Inflammatory macrophage (primary cell): ENCODE results near the gene SNX6.
A peak's percentile ranks its signal among the peaks of the same experiment; 100 is the strongest.
"Not testable (repeated sequence)": the region's sequence is repeated elsewhere in the genome, so short reads cannot be mapped to it uniquely, and the experiment has no call there.

ENCODE experiments used
- DNase-seq, 2 donors: peaks; one replicate each; pipeline ENCODE4 v3.0.0-alpha.2; 2020 to 2022
- total RNA-seq, 18 experiments: gene quantifications; one replicate each; lab custom pipeline; 2026; ENCODE audit warnings: mixed read lengths in 6 of 18, inconsistent platforms in 2 of 18; lab: John Stamatoyannopoulos, UW

The SNX6 gene
- total RNA-seq: 111 to 207 (median 144) reads per million in 18 experiments

DNA sequence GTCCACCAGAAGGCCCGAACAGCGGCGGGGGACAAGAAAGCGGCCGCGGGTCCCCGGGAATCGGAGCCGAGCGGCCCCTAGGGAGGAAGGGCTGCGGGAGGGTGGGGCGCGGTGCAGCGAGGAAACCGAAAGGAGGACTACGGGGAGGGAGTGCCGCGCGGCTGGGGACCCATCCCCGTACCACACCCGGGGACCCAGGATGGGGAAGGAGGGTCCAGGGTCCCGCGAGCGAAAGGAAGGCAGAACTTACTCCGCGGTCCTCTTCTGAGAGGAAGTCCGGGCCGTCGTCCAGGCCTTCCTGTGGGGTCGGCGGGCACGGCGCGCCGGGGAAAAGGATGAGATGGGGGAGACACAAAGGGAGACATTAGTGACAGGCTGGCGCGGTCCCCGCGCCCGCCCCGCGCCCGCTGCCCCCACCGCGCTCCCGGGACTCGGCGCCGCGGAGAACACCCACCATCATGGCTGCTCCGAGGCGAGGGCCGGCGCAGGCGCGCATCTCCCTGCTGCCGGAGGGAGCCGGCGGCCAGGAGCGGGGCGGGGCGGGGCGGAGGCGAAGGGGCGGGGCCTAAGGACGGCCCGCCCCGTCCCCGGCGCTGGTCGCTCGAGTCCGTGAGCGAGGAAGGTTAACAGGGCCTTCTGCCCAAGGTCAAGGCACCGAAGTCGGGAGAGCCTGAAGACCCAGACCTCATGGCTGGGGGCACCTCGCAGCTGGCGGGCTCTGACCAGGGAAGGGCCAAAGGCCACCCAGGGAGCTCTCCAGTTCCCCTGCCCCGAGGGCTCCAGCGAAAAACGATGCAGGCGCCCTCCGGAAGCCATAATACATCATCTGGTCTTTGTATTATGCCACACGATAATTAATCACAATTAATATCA, at the start of gene SNX6:
Gene SNX6 (minus strand): TSS at position 492 of the 873 bp plus-strand sequence. CDS start 32 bp downstream, at position 460.
- peak; percentile 78 to 88 for DNase-seq

DNA sequence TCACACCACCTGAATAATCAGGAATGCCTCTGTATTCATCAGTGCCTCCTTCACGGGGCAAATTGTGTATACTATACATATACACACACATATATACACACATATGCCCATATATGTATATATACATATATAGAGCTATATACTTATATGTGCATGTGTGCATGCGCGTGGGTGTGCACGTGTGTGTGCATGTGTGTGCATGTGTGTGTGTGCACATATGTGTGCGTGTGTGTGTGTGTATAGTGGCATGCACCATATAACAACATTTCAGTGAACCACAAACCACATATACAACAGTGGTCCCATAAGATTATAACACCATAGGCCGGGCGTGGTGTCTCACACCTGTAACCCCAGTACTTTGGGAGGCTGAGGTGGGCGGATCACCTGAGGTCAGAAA, 48.8 kb upstream of the SNX6 start:
- DNase-seq: no peak

DNA sequence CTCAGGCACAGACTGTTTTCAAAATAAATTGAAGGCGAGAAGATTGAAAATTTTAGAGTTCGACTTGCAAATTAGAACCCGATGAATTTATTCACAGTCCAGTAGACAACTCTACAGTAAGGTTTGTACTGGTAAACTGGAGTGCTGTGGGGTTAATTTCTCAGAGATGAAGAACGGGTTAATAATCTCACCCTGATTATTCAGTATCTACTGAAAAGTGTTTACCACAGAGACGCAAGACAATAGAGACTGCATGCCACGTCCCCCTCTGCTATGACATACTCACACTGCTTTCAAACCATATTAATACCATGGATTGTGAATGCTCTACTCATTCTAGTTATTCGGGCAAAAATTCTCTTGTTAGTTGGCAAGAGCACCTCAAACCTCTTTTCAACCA, 48.4 kb upstream of the SNX6 start:
- no peak for DNase-seq

DNA sequence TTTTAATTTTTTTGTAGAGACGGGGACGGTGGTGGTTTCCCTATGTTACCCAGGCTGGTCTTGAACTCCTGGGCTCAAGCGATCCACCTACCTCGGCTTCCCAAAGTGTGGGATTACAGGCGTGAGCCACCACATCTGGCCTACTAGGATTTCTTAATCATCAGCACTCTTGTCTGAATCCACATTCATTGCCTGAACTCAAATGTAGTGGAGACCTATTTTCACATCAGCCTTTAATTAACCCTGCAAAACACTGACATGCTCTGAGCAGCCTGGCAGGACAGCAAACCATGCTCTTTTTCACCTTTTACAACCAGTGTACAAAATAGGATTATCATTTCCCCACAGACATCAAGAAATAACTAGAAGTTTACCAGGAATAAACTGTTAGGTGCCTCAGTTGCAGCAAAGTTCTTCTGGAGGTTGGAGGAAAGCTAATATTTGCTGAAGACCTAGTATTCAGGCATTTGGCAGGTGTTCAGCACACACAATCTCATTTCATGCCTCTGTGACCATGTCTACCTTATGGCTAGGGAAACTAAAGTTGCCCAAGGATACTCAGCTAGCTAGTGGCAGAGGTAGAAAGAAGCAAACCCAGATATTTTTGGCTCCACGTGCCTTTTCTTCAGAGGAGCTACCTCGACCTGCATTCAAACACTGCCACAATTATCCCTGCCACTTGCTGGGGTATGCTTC, 46.7 kb upstream of the SNX6 start:
- no peak for DNase-seq

DNA sequence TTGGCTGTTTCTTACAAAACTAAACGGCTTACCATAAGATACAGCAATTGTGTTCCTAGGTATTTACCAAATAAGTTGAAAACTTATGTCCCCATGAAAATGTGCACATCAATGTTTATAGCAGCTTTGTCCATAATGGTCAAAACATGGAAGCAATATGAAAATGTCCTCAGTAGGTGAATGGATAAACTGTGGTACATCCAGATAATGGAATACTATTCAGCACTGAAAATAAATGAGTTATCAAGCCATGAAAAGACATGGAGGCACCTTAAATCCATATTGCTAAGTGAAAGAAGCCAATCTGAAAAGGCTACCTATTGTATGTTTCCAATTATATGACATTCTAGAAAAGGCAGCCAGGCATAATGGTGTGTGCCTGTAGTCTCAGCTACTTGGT, 43.8 kb upstream of the SNX6 start:
- no peak for DNase-seq

DNA sequence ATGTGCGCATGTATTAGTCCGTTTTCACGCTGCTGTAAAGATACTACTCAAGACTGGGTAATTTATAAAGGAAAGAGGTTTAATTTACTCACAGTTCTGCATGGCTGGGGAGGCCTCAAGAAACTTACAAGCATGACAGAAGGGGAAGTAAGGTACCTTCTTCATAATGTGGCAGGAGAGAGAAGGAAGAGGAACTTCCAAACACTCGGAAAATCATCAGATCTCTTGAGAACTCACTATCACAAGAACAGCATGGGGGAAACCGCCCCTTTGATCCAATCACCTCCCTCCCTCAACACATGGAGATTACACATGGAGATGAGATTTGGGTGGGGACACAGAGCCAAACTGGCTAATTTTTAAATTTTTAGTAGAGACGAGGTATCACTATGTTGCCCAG, 41.8 kb upstream of the SNX6 start:
- peak; percentile 7 to 48 for DNase-seq

DNA sequence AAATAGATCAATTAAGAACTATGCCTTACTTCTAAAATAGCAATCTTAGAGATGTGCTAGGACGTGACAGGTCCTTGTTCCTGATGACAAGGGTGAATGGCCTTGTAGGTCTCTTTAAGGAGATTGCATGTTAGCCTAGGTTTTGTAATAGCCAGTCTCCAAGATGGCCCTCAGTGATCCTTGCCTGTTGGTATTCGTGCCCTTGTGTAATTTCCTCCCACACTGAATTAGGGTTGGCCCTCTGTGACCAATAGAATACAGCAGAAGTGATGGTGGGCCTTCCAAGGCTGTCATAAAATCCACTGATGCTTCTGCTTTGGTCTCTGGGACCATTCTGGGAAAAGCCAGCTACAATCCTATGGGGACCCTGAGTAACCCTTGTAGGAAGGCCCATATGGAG, 38.2 kb upstream of the SNX6 start:
- peak; percentile 67 to 79 for DNase-seq

DNA sequence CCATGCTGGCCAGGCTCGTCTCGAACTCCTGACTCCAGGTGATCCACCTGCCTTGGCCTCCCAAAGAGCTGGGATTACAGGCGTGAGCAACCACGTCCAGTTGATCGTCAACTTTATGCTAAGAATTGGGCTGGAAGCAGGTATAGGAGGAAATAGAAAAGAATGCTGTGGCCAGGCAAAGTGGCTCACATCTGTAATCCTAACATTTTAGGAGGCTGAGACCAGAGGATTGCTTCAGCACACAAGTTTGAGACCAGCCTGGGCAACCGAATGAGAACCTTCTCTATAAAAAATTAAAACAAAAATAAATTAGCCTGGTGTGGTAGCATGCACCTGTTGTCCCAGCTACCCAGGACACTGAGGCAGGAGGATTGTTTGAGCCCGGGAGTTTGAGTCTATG, 37.1 kb upstream of the SNX6 start:
- no peak for DNase-seq

DNA sequence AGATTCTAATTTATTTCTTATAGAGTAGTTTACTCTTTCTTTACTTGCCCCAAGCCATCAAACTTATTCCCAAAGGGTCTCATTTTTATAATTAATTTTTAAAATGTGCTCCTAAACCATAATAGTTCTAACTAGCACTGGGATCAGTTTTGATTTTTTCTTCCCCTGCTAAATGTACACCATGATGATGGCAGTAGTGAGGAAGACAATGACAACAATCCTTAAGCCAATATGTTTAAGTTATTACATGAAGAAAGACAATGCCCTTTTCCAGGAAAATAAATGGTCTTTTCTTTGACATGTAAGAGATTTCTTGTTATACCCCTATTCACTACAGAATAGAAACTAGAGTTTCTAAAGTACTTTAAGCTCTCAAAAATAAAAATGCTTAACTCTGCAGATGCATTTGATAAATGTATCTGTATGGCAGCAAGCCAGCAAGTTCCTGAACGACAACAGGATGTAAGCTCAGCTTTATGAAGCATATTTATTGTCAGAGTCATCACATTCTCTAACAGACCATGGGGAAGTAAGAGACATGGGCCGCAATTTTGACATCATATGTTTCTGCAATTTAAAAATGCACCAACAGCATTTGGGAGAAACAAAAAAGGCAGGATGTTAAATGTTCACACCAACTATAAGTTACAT, 36.0 kb upstream of the SNX6 start:
- DNase-seq: peak; percentile 79 to 89

DNA sequence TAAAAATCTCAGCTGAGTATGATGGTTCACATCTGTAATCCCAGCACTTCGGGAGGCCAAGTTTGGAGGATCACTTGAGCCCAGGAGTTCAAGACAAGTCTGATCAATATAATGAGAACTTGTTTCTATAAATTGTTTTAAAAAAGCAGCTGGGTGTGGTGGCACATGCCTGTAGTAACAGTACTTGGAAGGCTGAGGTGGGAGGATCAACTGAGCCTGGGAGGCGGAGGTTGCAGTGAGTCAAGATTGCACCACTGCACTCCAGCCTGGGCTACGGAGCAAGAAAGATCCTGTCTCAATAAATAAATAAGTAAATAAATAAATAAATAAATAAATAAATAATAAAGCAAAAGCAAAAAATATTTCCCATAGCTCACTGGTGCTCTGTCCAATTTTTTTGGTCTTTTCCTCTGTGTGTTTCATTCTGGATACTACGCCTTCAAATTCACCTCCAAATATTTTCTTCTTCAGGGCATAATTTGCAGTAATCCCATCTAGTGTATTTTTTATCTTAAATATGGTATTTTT, 32.7 kb upstream of the SNX6 start:
- peak; percentile 23 to 51 for DNase-seq

DNA sequence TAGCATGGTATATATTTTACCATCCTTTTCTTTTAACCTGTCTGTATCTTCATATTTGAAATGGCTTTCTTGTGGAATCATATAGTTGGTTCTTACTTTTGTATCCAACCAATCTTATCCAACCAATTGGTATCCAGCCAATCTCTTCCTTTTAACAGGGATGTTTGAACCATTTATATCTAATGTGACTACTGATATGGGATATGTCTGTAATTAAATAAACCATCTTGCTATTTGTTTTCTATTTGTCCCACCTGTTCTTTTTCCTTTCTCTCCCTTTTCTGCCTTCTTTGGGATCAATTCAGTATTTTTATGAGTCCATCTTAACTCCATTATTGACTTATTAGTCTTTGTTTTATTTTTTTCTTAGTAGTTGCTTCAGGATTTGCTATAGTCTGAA, 30.8 kb upstream of the SNX6 start:
- DNase-seq: no peak

DNA sequence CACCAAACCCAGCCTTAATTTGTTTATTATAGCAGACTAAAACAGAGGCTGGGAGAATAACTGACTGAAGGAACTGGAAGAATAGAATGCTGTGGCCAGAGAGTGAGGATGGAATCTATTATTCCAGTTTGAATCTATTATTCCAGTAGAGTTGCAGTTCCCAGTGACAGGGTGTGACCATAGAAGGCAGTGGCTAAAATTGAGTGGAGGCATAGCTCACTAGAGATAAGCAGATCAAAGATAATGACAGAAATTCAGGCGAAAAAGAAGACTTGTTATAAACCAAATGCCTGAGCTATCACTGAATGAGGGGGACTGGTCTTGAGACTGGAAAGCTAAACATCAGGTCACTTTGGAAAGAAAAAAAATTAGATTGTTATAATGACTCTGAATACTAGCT, 26.0 kb upstream of the SNX6 start:
- no peak for DNase-seq

DNA sequence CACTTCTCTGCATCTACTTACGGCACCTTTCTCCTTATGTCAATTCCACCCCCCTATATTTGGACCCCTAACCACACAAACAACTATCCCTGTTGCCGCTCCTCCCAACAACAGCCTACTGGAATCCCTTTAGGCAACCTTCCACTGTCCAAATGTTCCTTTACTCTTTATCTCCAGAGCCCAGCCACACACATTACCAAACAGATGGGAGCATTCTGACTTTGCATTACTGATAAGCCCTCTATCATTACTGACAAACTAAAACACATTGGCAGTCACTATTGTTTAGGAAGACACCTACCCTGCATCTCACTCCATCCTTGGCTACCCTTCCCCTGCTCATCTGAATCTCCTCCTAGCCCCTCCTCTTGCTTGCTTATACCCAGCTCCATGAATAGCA, 23.1 kb upstream of the SNX6 start:
- not testable (repeated sequence) for DNase-seq

DNA sequence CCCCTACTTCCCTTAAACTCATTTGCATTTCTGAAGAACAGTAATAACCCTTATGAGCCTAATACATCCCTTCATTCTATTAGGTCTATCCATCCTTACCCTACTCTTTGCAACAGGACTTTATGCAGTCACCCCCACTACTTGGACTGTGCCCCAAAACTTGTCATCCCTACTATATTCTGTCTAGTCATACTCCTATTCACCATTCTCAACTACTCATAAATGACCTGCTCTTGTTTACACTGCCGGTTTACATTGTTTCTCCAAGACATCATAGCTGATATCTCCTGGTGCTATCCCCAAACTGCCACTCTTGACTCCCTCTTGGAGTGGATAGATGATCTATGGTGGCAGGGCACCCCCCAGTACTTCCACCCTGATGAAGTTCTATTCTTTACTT, 22.4 kb upstream of the SNX6 start:
- DNase-seq: not testable (repeated sequence)

DNA sequence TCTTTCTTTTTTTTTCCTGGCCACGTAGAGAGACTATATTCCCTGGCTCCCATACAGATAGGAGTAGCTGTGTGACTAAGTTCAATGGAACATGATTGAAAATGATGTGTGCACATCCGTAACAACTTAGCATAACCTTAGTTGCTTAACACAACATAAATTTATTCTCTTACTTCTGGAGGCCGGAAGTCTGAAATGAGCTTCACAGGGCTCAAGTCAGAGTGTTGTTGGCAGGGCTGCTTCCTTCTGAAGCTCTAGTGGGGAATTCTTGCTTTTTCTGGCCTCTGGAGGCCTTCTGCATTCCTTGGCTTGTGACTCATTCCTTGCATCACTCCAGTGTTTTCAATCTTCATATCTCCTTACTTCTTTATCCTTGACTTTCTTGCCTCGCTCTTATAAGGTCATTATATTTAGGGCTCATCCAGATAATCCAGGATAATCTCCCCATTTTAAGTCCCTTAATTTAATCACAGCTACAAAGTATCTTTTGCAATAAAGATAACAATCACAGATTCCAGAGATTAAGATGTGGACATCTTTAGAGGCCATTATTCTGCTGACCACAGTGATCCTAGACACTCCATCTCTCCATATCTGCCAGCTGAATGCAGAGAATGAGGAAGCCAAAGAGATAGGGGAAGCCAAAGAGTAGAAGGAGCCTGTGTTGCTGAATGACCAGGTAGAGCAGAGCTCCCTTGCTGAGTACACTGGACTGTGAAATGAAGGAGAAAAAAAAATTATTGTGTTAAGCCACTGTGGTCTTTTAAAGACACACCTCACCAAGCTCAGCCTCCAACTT, 21.0 kb upstream of the SNX6 start:
- DNase-seq: peak; percentile 21 to 23

DNA sequence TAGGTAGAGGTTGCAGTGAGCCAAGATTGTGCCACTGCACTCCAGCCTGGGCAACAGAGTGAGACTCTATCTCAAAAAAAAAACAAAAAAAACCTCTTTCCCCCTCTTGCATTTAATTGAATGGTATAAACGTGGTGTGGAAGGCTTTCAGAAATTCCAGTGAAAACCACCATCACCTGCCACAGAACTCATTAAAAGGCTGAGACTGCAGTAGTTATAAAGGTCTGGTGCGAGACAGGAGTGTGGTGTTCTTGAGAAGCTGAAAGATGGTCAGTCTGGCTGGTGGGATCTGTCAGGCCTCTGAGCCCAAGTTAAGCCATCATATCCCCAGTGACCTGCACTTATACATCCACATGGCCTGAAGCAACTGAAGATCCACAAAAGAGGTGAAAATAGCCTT, 20.1 kb upstream of the SNX6 start:
- DNase-seq: not testable (repeated sequence)

DNA sequence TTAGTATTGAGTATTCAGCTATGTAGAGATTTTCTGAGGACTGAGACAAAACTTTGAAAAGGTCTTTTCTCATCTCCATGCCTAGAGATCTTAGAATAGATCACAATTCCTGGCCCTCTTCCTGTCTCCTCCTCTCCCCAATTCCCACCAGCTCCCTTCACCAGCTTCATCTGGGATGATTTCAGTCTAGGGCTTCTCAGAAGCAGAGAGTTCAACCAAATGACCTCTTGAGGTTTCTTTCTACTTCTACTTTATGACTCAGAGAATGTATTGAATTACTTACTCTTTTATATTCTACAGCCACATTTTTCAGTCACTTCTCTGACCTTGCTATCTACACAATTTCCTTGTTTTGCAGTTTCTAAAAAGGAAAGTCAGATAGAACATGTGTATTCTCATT, 19.4 kb upstream of the SNX6 start:
- DNase-seq: no peak

DNA sequence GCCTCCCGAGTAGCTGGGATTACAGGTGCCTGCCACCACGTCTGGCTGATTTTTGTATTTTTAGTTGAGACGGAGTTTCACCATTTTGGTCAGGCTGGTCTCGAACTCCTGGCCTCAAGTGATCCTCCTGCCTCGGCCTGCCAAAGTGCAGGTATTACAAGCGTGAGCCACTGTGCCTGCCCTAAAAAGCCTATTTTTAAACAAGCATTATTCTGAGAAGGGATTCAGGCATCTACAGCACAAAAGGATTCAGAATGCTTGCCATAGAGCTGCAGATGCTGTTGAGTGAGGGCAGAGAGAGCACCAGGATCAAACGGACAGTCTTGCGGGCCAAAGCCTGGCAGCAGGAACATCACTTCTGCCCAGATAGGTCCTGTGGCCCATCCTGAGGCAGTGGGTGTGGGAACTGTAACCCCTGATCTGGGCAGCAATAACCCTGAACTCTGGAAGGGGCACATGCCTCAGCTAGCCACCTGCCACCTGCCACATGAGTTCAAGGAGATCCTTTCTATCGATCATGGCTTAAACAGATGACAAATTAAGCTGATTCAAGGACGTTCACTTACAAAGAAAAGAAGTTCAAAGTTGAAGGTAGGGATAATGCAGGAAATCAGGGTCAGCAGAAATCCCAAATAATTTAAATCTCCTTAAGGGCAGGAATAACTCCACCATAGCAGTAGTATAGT, 16.8 kb upstream of the SNX6 start:
- DNase-seq: no peak

DNA sequence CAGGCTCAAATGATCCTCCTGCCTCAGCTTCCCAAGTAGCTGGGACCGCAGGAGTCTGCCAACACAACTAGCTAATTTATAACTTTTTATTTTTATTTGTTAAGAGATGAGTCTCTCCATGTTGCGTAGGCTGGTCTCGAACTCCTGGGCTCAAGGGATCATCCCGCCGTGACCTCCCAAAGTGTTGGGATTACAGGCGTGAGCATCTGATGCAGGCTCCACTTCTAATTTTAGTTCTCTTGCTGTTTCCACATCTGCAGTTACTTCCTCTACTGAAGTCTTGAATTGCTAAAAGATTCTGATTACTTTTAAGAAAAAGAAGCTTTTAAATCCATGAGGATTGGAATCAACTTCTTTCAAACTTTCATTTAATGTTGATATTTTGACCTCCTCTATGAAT, 13.4 kb upstream of the SNX6 start:
- DNase-seq: peak; percentile 69 to 74

DNA sequence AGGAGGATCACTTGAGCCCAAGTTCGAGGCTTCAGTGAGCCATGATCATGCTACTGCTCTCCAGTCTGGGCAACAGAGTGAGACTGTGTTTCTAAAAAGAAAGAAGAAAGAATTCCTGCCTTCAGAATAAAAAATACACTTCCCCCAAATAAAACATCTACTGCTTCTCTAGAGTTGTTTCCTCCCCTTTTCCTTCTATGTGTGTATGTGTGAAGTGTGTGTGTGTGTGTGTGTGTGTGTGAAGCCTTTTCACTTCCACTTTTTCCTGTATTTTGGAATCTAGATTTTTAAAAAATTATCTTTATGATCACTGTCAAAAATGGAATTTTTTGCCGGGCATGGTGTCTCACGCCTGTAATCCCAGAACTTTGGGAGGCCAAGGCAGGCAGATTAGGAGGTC, 12.6 kb upstream of the SNX6 start:
- no peak for DNase-seq

DNA sequence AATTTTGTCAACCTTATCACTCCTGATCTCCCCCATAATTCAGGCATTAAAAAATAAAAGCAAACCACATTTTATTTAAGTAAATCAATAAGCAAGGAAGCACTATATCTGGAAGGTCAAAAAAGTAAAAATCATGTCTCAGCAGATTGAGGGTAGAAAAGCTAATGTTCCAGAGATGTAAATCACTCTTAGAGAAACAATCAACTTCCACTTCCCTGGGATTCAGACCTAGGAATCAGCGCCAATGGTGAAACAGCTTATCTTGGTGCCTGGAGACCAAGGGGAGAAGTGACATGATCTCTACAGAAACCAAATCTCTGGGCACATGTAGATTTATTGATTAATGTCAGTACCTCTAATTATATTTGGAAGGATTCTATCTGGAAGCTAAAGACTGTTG, 10.9 kb upstream of the SNX6 start:
- no peak for DNase-seq

DNA sequence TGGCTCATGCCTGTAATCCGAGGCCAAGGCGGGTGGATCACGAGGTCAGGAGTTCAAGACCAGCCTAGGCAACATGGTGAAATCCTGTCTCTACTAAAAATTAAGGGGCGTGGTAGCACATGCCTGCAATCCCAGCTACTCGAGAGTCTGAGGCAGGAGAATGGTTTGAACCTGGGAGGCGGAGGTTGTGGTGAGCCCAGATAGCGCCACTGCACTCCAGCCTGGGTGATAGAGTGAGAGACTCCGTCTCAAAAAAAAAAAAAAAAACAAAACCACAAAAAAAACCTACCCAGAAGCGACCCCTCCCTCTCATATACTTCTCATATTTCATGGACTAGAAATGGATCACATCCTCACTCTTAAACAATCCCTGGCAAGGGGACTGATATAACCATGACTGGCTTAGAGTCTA, 4.4 kb upstream of the SNX6 start:
- not testable (repeated sequence) for DNase-seq
